Measurements from ENCODE around the gene CDC42BPG.

The CDC42BPG gene

DNA sequence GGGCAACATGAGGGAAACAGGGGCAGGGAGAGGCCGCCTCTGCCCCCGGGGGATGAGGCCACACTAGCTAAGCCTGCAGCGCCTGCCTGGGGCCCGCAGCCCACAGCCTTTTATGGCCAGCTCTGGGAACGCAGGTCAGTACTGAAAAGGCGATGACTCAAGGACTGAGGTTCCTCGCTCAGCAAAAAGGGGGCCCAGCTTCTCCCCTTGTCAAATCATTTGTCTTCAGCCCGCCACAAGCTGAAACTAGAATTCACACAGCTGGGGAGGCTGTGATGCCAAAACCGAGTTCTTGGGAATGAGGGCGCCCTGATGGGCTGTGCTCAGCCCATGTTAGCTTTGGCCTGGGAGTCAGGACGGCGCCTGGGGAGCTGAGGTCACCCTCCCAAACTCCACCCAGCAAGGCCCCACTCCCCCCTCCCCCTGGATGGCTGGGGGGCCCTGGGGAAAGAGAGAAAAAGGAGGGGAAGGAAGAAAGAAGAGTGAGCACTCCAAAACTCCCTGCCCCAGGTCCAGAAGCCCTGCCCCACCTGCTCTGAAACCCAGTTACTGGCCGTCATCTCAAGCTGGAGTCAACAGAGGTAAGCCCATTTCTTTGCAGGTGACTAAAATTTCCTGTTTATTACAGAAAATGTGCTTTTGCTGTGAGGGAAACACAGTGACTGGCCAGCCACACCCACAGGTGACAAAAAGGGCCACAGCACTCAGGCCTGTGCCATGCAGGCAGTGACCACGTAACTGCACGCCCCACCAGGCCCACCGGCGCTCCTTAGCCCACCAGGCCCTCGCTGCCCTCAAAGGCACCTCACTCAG, 20.2 kb upstream of the CDC42BPG start:
- no peak for DNase-seq (ENCODE audit: low read depth in 2 of 2)

DNA sequence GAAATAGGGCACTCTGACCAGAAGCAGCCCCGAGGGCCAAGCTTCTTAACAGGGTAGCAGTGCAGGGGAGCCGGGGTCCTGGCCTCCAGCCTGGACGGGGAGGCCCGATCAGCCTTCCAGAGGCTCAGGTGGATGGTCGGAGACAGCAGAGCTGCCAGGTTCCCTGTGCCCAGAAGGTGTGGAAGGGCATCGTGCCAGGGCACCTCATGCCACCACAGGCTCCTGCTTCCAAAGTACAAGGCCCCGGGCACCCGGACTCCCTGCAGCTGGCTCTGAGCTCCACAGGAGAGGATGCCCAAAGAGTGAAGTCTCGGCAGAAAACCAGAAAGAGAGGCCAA, 19.7 kb upstream of the CDC42BPG start:
- DNase-seq (ENCODE audit: low read depth in 2 of 2) = no peak

GRCh38 chr11:64863391-64864060, 19.1 kb upstream of the CDC42BPG start:
- DNase-seq (ENCODE audit: low read depth in 2 of 2) = no peak

- no peak for DNase-seq (ENCODE audit: low read depth in 2 of 2)
Observed at GRCh38 chr11:64862987-64863390, 18.5 kb upstream of the CDC42BPG start.

DNA sequence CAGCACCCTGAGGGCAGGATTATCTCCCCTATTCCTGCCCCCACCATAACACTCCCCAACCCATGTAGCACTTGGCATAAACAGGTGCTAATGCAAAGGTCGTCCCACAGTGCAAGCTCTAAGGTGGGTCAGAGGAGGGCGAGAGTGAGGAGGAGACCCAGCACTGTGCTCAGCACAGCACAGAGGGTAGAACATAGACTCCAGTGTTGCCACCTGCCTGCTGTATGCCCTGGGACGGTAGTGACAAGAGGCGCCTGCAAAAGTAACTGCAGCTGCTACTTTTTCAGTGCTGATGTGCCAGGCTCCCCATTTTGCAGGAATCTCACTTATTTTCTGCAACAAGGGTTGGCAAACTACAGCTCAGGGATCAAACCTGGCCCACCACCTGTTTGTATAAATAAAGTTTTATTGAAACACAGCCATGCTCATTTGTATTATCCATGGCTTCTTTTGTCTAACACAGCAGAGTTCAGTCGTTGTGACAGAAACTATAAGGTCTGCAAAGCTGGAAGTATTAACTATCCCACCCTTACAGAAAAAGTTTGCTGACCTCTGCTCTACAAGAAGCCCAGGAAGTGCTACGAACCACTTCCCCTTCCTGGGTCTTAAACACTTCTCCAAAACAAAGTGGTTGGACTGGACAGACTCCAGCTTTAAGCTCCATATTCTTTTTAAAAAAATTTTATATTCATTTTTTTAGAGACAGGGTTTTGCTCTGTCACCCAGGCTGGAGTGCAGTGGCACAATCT, 16.9 kb upstream of the CDC42BPG start:
- no peak for DNase-seq (ENCODE audit: low read depth in 2 of 2)

GRCh38 chr11:64859542-64860414, 15.3 kb upstream of the CDC42BPG start:
- DNase-seq (ENCODE audit: low read depth in 2 of 2) = no peak

GRCh38 chr11:64858467-64859263, 14.2 kb upstream of the CDC42BPG start:
- DNase-seq (ENCODE audit: low read depth in 2 of 2) = no peak

DNA sequence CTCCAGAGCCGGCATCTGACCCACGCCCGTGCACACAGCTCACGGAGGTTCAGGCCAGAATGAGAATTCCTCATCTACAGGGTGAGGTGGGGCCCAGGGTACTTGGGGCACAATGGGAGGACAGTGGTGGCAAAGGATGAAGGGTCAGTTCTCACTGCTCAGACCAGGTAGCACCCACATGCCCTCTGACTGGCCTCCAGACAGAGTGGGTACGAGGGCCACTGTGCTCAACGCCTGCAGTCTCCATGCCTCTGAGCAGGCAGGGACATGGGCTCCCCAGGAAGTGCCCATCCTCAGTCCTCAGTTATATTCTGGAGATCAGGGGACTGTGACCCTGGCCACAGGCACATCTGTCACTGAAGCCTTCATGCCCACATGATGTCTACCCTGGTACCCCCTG, 13.0 kb upstream of the CDC42BPG start:
- DNase-seq (ENCODE audit: low read depth in 2 of 2) = no peak

- no peak for DNase-seq (ENCODE audit: low read depth in 2 of 2)
Observed at GRCh38 chr11:64856382-64857227, 12.2 kb upstream of the CDC42BPG start.

DNA sequence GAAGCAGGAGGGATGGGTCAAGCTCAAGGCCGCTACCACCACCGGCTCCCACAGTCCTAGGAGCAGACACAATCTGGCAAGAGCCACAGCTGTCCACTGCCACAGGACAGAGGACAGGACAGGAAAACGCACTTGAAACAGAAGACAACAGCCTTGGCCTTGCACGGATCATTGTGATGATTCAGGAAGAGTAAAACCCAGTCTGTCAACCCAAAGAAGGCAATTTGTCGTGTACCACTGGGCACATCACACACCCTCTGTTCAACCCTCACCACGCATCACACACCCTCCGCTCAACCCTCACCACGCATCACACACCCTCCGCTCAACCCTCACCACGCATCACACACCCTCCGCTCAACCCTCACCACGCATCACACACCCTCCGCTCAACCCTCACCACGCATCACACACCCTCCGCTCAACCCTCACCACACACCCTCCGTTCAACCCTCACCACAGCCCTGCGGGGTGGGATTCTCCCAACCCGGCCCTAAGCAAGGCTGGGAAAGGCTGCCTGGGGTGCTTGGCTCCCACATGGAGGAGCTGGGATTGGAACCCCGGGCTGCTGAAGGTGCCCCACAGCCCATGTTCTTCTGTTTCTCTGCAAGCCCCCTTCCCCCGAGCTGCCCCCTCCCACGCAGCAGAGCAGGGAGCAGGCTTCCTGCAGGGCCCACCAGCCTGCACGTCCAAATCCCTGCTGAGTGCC, 11.3 kb upstream of the CDC42BPG start:
- no peak for DNase-seq (ENCODE audit: low read depth in 2 of 2)

DNA sequence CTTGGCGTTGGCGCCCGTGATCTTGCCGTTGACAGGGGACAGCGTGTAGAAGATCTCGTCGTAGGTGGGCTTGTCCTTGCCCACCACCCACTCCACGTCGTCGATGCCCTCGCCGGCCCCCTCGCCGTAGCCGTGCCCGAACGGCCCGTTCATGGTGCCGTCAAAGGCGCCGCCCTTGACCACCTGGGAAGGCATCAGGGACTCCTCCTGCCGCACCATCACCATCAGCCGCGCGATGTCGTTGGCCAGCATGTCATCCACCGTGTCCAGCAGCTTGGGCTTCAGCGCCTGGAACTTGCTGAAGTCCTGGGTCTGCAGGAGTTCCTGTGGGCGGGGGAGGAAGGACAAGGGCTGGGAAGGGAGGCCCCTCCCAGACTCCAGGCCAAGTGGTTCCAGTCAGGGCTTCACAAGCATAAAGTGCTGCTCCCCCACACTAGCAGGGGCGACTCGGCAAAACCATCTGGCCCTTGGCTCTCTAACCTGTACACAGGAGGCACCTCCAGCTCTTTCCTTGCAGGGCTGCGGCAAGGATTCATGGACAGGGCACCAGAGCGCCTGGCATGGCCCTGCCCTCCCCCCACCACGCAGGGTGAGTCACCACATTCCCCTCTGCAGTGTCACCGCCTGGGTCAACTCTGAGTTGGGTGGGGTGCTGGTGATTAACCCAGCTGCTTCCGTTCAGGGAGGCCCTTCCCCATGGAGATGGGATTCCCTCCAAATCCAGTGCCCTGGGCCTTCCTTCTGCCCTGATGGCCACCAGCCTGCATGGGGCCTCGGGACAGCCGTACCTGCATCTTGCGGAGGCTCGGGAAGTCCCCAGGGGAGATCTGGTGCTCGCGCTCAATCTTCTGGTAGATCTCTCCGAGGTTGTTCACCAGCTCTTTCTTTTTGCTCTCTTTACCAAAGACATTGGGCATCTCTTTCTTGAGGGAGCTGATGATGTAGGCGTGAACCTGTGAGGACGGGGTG, 10.4 kb upstream of the CDC42BPG start:
- no peak for DNase-seq (ENCODE audit: low read depth in 2 of 2)

DNA sequence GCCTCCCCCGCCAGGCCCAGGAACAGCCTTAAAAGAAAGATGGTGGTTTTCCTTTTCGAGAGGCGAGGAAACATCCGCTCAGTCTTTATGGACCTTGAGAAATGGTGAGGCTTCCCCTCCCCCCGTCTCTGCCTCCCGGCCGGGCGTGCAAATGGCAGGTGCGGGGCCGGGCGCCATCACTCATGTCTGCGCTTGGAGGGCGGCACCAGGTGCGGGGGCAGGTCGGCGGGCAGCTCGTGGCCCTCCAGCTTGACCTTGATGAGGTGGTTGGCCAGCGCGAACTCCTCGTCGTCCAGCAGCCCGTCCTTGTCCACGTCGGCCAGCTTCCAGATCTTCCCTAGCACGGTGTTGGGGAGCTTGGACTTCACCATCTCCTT, 9.7 kb upstream of the CDC42BPG start:
- DNase-seq (ENCODE audit: low read depth in 2 of 2) = no peak

- DNase-seq (ENCODE audit: low read depth in 2 of 2) = no peak
Observed at GRCh38 chr11:64853709-64854108, 9.3 kb upstream of the CDC42BPG start.

- DNase-seq (ENCODE audit: low read depth in 2 of 2) = no peak
Observed at GRCh38 chr11:64852804-64853509, 8.5 kb upstream of the CDC42BPG start.

DNA sequence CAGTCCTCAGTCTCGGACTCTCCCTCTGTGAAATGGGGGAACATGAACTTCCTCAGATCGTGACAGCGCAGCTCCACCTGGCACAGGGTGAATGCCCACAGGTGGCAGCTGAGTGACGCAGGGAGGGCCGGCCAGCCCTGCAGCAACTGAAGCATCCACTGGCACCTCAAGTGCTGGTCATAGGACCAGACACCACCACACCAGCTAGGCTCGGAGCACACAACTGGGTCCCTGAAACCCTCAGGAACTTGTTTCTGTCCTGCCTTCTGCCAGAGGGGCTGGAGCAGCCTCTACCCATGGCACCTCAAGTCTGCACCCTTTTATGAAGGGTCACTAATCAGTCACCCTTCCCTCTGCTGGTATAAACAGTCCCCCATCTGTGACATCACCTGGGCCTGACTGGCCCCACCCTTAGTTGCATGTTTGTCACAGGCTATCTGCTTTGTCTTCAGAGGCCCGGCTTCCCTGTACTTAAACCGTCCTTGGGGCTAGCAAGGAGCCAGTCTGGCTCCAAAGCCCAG, 7.4 kb upstream of the CDC42BPG start:
- no peak for DNase-seq (ENCODE audit: low read depth in 2 of 2)

GRCh38 chr11:64850979-64851567, 6.6 kb upstream of the CDC42BPG start:
- no peak for DNase-seq (ENCODE audit: low read depth in 2 of 2)

Measured in activated CD8-positive, alpha-beta memory T cell treated with anti-CD3 and anti-CD28 coated beads for 4 hours (primary cell).